Sigmoid colon (tissue), 7 donors: ENCODE measurements around the gene ETV3L. TPM values are rescaled to one million over a fixed set of nuclear protein-coding genes. Genes with fewer than 3 reads are reported as not detected.

Source experiments
- DNase-seq: peaks from one replicate; pipeline ENCODE4 v3.0.0-alpha.2; 2019
- H3K27ac ChIP-seq, 4 donors: fragments of 200-600 bp; sonication (generic); one replicate each; pipeline ENCODE4 v1.5.1; 2016 to 2019; ENCODE audit warnings: mild to moderate bottlenecking in 1 of 4
- H3K27me3 ChIP-seq, 3 donors: fragments of 200-600 bp; sonication (generic); one replicate each; pipeline ENCODE4 v1.5.1; 2019; ENCODE audit warnings: mild to moderate bottlenecking in 1 of 3
- H3K36me3 ChIP-seq, 4 donors: fragments of 200-600 bp; sonication (generic); one replicate each; pipeline ENCODE4 v1.5.1; 2016 to 2019
- H3K4me1 ChIP-seq, 4 donors: fragments of 200-600 bp; sonication (generic); one replicate each; pipeline ENCODE4 v1.5.1; 2017 to 2019
- H3K4me3 ChIP-seq, 4 donors: fragments of 200-600 bp; sonication (generic); one replicate each; pipeline ENCODE4 v1.5.1; 2017 to 2019; ENCODE audit warnings: mild to moderate bottlenecking in 2 of 4, moderate library complexity in 1 of 4
- H3K9me3 ChIP-seq, 4 donors: fragments of 200-600 bp in 3 of 4; sonication (generic) in 3 of 4; one replicate each; pipeline versions ENCODE4 v1.5.1 to v1.6.1; 2013 to 2019
- CTCF ChIP-seq, 4 experiments: fragments of 450-650 bp in 3 of 4; fragments of 200-600 bp in 1 of 4; IDR thresholded peaks; one replicate each; pipeline ENCODE4 v1.5.1; 2016 to 2019; ENCODE audit warnings: antibody characterized with exemption in 4 of 4, mild to moderate bottlenecking in 3 of 4, moderate library complexity in 2 of 4
- EP300 ChIP-seq, 4 donors: sonication (generic); formaldehyde crosslinking; IDR thresholded peaks; one replicate each; pipeline ENCODE4 v1.6.1; 2017; ENCODE audit warnings: antibody characterized with exemption in 4 of 4
- POLR2A ChIP-seq, 2 donors: fragments of 450-650 bp; IDR thresholded peaks; one replicate each; pipeline ENCODE4 v1.6.1; 2016; ENCODE audit warnings: antibody characterized with exemption in 2 of 2, mild to moderate bottlenecking in 2 of 2, moderate library complexity in 2 of 2
- POLR2AphosphoS5 ChIP-seq, 4 donors: sonication (generic); formaldehyde crosslinking; IDR thresholded peaks; one replicate each; pipeline ENCODE4 v1.6.1; 2017; ENCODE audit warnings: antibody characterized with exemption in 4 of 4
- WGBS, 2 donors: extraction: QIAGEN DNeasy Blood & Tissue Kit; methylation state at CpG; one replicate each; pipeline ENCODE4 v1.1.7; 2013; 5-methylcytosine and 5-hydroxymethylcytosine counted together
- intact Hi-C: fragments of 100-400 bp; cut with DNase I; formaldehyde crosslinking; loops from one replicate; pipeline ENCODE4 v1.15.1; 2023
- polyA plus RNA-seq, 3 donors: library from polyadenylated mRNA; stranded (reverse); fragments of 200-250 nt; gene quantifications; one replicate each; pipeline ENCODE4 v1.2.3, GENCODE V29; 2013
- total RNA-seq, 4 donors: library from RNA; depleted of rRNA; stranded (reverse); fragments of >200 nt; gene quantifications; one replicate each; pipeline ENCODE4 v1.1.0, GENCODE V29; 2016
- donor health status: healthy with polysubstance abuse.
- donor health status: Bipolar disorder and iron deficiency.
- donor health status: healthy.

Gene ETV3L
- total and polyA plus RNA-seq, 7 donors: 0.03 TPM; not detected in 6

- Histone ChIP-seq H3K27ac (no peak overlapping the region), H3K4me1 (no peaks in the 10 kb centered on the region), H3K27me3 (peaks cover 0 to 3% (median 0%) of the 10 kb centered on the region in 3 donors), H3K9me3 (no peaks in the 10 kb centered on the region), H3K36me3 (peaks cover 0 to 17% (median 1%) of the 10 kb centered on the region in 4 donors), H3K4me3 (no peak overlapping the region)
- DNase-seq: peak; percentile 49
- intact Hi-C loops: no loop called here
- 60 to 78% methylated on average over 4 of the region's 4 CpGs for WGBS, 2 donors
- TF ChIP-seq POLR2AphosphoS5 (IDR thresholded peaks at IDR 0.05) (no peak), CTCF (IDR thresholded peaks at IDR 0.05) (no peak)
These were observed 18.0 kb upstream of the ETV3L start for GRCh38 chr1:157117527-157118057.

GRCh38 chr1:157116737-157117103 lies 17.1 kb upstream of the ETV3L start:
- H3K27me3 ChIP-seq: peaks cover 0 to 10% (median 0%) of the 10 kb centered on the region in 3 donors
- H3K9me3 ChIP-seq: no peaks in the 10 kb centered on the region
- TF ChIP-seq POLR2AphosphoS5 (IDR thresholded peaks at IDR 0.05): no peak
- no peaks in the 10 kb centered on the region for H3K4me1 ChIP-seq
- DNase-seq: no peak
- no peak overlapping the region for H3K27ac ChIP-seq
- no peak overlapping the region for H3K4me3 ChIP-seq
- intact Hi-C loops: no loop called here
- peaks cover 0 to 10% (median 0%) of the 10 kb centered on the region in 4 donors for H3K36me3 ChIP-seq

DNA sequence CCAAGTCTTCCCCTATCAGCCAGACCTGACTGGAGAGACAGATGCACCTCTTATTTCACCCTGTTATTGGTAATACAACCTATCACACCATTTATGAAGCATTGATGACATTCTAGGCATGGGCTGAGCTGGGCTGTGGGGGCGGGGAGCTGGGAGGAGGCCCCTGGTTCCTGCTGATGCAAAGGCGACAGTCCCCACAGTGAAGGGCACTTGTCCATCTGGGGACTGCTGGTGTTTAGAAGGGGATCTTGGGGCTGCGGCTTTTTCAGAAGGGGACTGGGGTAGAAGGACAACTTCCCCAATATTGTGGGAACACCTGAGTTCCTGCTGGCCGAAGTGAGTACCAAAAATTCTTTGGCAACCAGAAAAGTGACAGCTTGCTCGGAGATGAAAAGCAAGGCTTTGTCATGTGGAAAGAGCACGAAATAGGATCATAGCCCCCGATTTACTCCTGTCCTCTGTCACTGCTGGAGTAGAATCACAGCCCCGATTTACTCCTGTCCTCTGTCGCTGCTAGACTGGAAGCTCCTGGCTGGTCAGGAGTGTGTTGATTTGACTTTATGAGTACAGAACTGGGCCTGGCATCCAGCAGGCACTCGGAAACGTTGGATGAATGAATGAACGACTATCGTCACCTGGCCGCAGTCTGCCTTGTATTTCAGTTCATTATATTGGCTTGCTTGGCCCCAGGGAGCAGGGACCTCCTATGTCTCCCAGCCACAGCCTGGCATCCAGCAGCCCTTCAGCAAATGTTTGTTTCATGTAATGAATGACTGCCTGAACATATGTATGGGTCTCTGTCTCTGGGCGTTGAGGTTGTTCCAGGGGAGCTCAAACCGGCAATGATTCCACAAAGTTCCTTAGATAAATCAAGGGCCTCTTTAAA lies 16.5 kb upstream of the ETV3L start:
- no peaks in the 10 kb centered on the region for H3K9me3 ChIP-seq
- no peaks in the 10 kb centered on the region for H3K4me1 ChIP-seq
- no peak overlapping the region for H3K4me3 ChIP-seq
- H3K27ac ChIP-seq: no peak overlapping the region
- DNase-seq: peak; percentile 29
- WGBS, 2 donors: 63 to 77% methylated on average over 16 of the region's 16 CpGs
- intact Hi-C loops: no loop called here
- peaks cover 0 to 15% (median 0%) of the 10 kb centered on the region in 3 donors for H3K27me3 ChIP-seq
- peaks cover 0 to 4% (median 0%) of the 10 kb centered on the region in 4 donors for H3K36me3 ChIP-seq
- TF ChIP-seq POLR2AphosphoS5 (IDR thresholded peaks at IDR 0.05) (no peak), EP300 (IDR thresholded peaks at IDR 0.05) (no peak), POLR2A (IDR thresholded peaks at IDR 0.05) (no peak), CTCF (IDR thresholded peaks at IDR 0.05) (no peak)

DNA sequence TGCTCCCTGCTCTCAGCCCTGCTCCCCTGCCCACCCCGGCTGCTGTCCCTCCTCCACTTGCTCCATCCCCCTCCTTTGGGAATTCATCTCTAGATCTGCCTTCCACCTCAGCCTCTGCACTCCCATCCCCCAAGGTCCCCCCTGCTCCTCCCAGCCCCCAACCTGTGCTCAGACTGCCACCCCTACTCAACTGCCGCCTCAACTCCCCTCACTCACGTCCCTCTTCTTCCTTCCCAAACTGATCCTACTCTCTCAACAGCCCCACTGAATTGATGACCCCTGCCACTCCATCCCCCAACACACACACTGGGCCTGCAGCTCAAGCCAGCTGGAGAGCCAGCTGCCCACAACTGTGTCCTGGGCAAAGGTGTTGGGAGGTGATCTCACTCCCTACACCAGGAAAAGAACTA lies 15.8 kb upstream of the ETV3L start:
- H3K27ac ChIP-seq: no peak overlapping the region
- H3K27me3 ChIP-seq: peaks cover 0 to 20% (median 0%) of the 10 kb centered on the region in 3 donors
- peak; percentile 22 for DNase-seq
- H3K4me1 ChIP-seq: no peaks in the 10 kb centered on the region
- no peaks in the 10 kb centered on the region for H3K36me3 ChIP-seq
- no peak overlapping the region for H3K4me3 ChIP-seq
- no peaks in the 10 kb centered on the region for H3K9me3 ChIP-seq
- no peak for TF ChIP-seq EP300 (IDR thresholded peaks at IDR 0.05)
- TF ChIP-seq CTCF (IDR thresholded peaks at IDR 0.05): no peak
- no peak for TF ChIP-seq POLR2AphosphoS5 (IDR thresholded peaks at IDR 0.05)
- TF ChIP-seq POLR2A (IDR thresholded peaks at IDR 0.05): no peak
- WGBS, 2 donors: 83 to 85% methylated on average over 3 of the region's 3 CpGs
- intact Hi-C loops: no loop called here

DNA sequence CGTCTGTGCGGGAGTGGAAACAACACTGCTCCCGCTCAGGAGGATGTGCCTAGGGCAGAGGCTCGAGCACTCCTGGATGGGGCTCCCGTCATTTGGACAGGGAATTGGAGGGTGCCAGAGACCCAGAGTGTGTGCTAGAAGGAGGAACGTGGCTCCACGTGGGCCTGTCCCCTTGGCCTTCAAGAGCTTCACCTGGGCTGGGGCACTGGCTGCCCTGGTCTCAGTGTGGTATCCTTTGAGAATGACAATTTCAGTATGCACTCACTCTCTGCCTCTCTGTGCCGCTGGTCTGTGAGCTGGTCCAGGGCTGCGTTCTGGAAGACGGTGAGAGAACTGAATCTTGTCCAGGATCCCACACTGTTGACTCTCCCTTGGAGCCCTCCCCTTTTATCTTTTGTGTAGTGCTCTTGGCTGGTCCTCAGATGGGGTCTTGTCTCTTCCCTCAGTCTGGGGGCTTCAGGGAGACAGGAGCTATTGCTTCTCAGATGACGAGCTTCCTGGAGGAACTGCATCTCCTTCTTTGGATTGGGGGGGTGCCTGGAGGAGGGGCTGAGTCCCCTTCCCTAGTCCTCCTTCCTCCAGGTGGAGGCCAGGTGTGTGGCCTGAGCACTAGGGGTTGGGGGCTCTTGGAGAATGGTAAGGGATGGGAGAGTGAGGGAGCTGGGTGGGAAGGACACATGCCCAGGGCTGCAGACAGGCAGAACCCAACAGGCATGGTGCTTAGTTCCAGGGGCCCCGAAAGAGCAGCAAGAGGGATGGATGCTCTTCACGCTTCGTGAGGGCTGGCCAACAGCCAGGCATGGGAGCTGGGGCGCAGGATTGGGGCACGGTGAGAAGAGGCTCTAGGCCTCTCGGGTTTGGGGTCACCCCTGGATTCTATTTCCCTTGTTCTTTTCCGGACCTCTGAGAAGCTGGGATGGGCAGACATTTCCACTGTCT lies 14.8 kb upstream of the ETV3L start:
- peak; percentile 40 for DNase-seq
- intact Hi-C loops: no loop called here
- TF ChIP-seq EP300 (IDR thresholded peaks at IDR 0.05) (no peak), CTCF (IDR thresholded peaks at IDR 0.05) (no peak), POLR2AphosphoS5 (IDR thresholded peaks at IDR 0.05) (no peak), POLR2A (IDR thresholded peaks at IDR 0.05) (no peak)
- Histone ChIP-seq H3K4me3 (no peak overlapping the region), H3K36me3 (no peaks in the 10 kb centered on the region), H3K4me1 (no peaks in the 10 kb centered on the region), H3K27ac (no peak overlapping the region), H3K9me3 (no peaks in the 10 kb centered on the region), H3K27me3 (peaks cover 0 to 29% (median 8%) of the 10 kb centered on the region in 3 donors)
- WGBS, 2 donors: 83 to 84% methylated on average over 18 of the region's 18 CpGs
